ENCODE measurements around the gene ABHD3.
"Not testable (repeated sequence)": the region's sequence is repeated elsewhere in the genome, so short reads cannot be mapped to it uniquely, and the experiment has no call there.

The ABHD3 gene

GRCh38 chr18:21656402-21656801, 48.2 kb downstream of the ABHD3 start:
- H3K9me3 ChIP-seq (ENCODE audit: severe bottlenecking) = no peaks in the 10 kb centered on the region
- H3K4me3 ChIP-seq (ENCODE audit: severe bottlenecking) = no peak overlapping the region
- peaks cover 8% of the 10 kb centered on the region for H3K4me1 ChIP-seq (ENCODE audit: insufficient read depth, poor library complexity, severe bottlenecking)
- DNase-seq (ENCODE audit: low spot score) = no peak
- H3K36me3 ChIP-seq (ENCODE audit: low read depth) = 0 out of 2 replicates have a peak, but pooled peaks cover 2% of the 10 kb centered on the region
- ATAC-seq (ENCODE audit: low read depth) = peak; percentile 88
- H3K27ac ChIP-seq (ENCODE audit: poor library complexity, severe bottlenecking) = peak overlapping the region; percentile 19
- TF ChIP-seq CTCF (IDR thresholded peaks at IDR 0.05; ENCODE audit: poor library complexity, severe bottlenecking) = no peak
- no peaks in the 10 kb centered on the region for H3K27me3 ChIP-seq (ENCODE audit: insufficient read depth, poor library complexity, severe bottlenecking)

DNA sequence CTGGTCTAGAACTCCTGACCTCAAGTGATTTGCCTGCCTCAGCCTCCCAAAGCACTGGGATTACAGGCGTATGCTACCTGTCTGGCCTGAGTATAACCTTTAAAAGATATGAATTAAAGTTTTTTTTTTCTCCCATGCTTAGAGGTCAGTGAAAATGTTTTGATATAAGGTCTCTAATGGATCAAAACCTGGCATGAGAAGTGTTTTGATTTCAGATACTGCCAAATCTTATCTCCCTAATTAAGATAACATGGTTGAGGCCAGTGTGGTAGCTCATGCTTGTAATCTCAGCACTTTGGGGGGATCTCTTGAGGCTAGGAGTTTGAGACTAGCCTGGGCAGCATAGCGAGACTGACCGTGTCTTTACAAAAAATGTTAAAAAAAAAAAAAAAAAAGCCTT, 51.2 kb downstream of the ABHD3 start:
- DNase-seq (ENCODE audit: low spot score) = no peak
- no peak for ATAC-seq (ENCODE audit: low read depth)
- no peak overlapping the region for H3K27ac ChIP-seq (ENCODE audit: poor library complexity, severe bottlenecking)
- H3K9me3 ChIP-seq (ENCODE audit: severe bottlenecking) = no peaks in the 10 kb centered on the region
- H3K4me3 ChIP-seq (ENCODE audit: severe bottlenecking) = no peak overlapping the region
- peaks cover 8% of the 10 kb centered on the region for H3K4me1 ChIP-seq (ENCODE audit: insufficient read depth, poor library complexity, severe bottlenecking)
- 0 out of 2 replicates have a peak, but pooled peaks cover 2% of the 10 kb centered on the region for H3K36me3 ChIP-seq (ENCODE audit: low read depth)
- TF ChIP-seq CTCF (IDR thresholded peaks at IDR 0.05; ENCODE audit: poor library complexity, severe bottlenecking) = no peak
- no peaks in the 10 kb centered on the region for H3K27me3 ChIP-seq (ENCODE audit: insufficient read depth, poor library complexity, severe bottlenecking)

DNA sequence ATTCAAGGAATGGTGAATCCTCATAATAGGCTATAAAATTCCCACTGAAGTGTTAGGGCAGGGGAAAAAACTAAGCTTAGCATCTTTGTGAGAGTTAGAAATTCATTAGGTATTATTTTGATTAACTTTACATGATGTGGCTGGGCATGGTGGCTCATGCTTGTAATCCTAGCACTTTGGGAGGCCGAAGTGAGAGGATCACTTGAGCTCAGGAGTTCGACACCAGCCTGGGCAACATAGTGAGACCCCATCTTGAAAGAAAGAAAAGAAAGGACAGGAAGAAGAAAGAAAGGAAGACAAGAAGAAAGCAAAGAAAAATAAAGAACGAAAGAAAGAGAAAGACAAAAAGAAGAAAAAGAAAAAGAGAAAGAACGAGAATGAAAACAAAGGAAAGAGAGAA, 52.5 kb downstream of the ABHD3 start:
- Histone ChIP-seq H3K27ac (ENCODE audit: poor library complexity, severe bottlenecking) (no peak overlapping the region), H3K4me3 (ENCODE audit: severe bottlenecking) (no peak overlapping the region), H3K9me3 (ENCODE audit: severe bottlenecking) (no peaks in the 10 kb centered on the region), H3K27me3 (ENCODE audit: insufficient read depth, poor library complexity, severe bottlenecking) (no peaks in the 10 kb centered on the region), H3K4me1 (ENCODE audit: insufficient read depth, poor library complexity, severe bottlenecking) (peaks cover 8% of the 10 kb centered on the region), H3K36me3 (ENCODE audit: low read depth) (0 out of 2 replicates have a peak, but pooled peaks cover 2% of the 10 kb centered on the region)
- DNase-seq (ENCODE audit: low spot score) (no peak), ATAC-seq (ENCODE audit: low read depth) (no peak)
- TF ChIP-seq CTCF (IDR thresholded peaks at IDR 0.05; ENCODE audit: poor library complexity, severe bottlenecking) = no peak

GRCh38 chr18:21650311-21650710, 54.3 kb downstream of the ABHD3 start:
- Histone ChIP-seq H3K27me3 (ENCODE audit: insufficient read depth, poor library complexity, severe bottlenecking) (no peaks in the 10 kb centered on the region), H3K4me3 (ENCODE audit: severe bottlenecking) (no peak overlapping the region), H3K36me3 (ENCODE audit: low read depth) (no peaks in the 10 kb centered on the region), H3K9me3 (ENCODE audit: severe bottlenecking) (no peaks in the 10 kb centered on the region), H3K27ac (ENCODE audit: poor library complexity, severe bottlenecking) (no peak overlapping the region), H3K4me1 (ENCODE audit: insufficient read depth, poor library complexity, severe bottlenecking) (no peaks in the 10 kb centered on the region)
- no peak for TF ChIP-seq CTCF (IDR thresholded peaks at IDR 0.05; ENCODE audit: poor library complexity, severe bottlenecking)
- ATAC-seq (ENCODE audit: low read depth) = no peak
- DNase-seq (ENCODE audit: low spot score) = no peak

DNA sequence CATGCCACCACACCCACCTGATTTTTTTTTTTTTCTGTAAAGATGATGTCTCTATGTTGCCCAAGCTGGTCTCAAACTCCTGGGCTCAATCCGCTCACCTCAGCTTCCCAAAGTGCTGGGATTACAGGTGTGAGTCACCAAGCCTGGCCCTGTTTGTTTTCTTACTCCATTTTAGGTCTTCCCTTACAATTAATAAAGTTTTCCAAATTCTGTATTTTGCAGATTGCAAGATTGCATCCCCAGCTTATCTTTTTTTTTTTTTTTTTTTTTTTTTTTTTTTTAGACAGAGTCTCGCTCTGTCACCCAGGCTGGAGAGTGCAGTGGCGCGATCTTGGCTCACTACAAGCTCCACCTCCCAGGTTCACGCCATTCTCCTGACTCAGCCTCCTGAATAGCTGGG, 64.2 kb downstream of the ABHD3 start:
- not testable (repeated sequence) for H3K27ac ChIP-seq (ENCODE audit: poor library complexity, severe bottlenecking); H3K9me3 ChIP-seq (ENCODE audit: severe bottlenecking); H3K27me3 ChIP-seq (ENCODE audit: insufficient read depth, poor library complexity, severe bottlenecking); DNase-seq (ENCODE audit: low spot score); ATAC-seq (ENCODE audit: low read depth); H3K4me3 ChIP-seq (ENCODE audit: severe bottlenecking)
- H3K36me3 ChIP-seq (ENCODE audit: low read depth) = peaks cover 13% of the 10 kb centered on the region
- peaks cover 14% of the 10 kb centered on the region for H3K4me1 ChIP-seq (ENCODE audit: insufficient read depth, poor library complexity, severe bottlenecking)
